ENCODE measurements around the gene TMEM128.
"Not testable (repeated sequence)": the region's sequence is repeated elsewhere in the genome, so short reads cannot be mapped to it uniquely, and the experiment has no call there.

Gene TMEM128

DNA sequence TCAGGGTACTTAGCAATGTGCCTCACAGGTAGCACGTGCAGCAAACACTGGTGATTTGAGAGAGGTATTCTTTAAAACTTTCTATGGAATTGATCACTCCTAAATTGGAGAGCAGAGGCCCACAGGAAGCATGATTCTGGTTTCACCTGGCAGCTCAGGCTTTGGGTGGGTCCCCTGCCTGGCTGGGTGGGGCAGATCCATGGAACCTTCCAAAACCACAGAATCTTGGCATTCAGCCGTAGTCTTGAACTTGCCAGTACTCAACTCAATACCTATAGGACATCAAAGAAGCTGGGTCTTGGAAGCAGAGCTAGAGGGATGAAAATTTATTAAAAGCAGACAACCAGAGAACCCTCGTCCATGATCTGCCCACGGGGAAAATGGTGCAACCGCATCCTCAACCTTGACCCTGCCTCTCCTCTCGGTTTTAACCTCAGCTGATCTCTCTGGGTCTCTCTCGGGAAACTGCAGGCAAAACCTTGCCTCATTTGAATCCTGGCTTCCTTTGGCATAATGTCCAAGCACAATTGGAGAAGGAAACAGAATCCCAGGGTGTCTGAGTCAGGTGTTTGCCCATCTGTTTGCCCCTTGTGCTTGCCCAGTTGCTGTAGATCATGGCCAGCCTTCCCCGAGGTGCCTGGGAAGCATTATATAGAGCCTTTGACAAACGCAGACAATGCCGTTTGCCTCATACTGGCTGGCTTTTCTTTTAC, 44.2 kb downstream of the TMEM128 start:
- no peaks in the 10 kb centered on the region for H3K27me3 ChIP-seq (replicated peaks; ENCODE audit: control insufficient read depth, insufficient read depth, low read length, poor library complexity, severe bottlenecking)
- DNase-seq: no peak
- H3K36me3 ChIP-seq (ENCODE audit: control insufficient read depth, insufficient read depth, low read length): no peaks in the 10 kb centered on the region
- H3K4me3 ChIP-seq (ENCODE audit: insufficient read depth, low read depth, low read length, poor library complexity, severe bottlenecking): no peak overlapping the region
- no peak overlapping the region for H3K27ac ChIP-seq (ENCODE audit: insufficient read depth, low read length, poor library complexity, severe bottlenecking)
- no peaks in the 10 kb centered on the region for H3K9me3 ChIP-seq (ENCODE audit: control insufficient read depth, low read length)
- H3K4me1 ChIP-seq (ENCODE audit: control insufficient read depth, insufficient read depth, low read length, poor library complexity, severe bottlenecking): no peaks in the 10 kb centered on the region

DNA sequence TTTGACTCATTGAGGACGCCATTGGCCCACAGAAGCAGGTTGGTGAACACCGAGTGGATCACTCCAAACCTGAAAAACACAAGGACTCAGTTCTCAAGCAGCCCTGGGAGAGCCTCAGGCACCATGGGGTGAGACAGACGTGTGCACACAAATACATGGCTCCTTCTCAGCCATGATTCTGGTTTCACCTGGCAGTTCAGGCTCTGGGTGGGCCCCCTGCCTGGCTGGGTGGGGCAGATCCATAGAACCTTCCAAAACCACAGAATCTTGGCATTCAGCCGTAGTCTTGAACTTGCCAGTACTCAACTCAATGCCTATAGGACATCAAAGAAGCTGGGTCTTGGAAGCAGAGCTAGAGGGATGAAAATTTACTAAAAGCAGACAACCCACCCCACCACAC, 45.5 kb downstream of the TMEM128 start:
- Histone ChIP-seq H3K9me3 (ENCODE audit: control insufficient read depth, low read length) (no peaks in the 10 kb centered on the region), H3K4me3 (ENCODE audit: insufficient read depth, low read depth, low read length, poor library complexity, severe bottlenecking) (no peak overlapping the region), H3K36me3 (ENCODE audit: control insufficient read depth, insufficient read depth, low read length) (no peaks in the 10 kb centered on the region), H3K27ac (ENCODE audit: insufficient read depth, low read length, poor library complexity, severe bottlenecking) (no peak overlapping the region), H3K4me1 (ENCODE audit: control insufficient read depth, insufficient read depth, low read length, poor library complexity, severe bottlenecking) (no peaks in the 10 kb centered on the region), H3K27me3 (replicated peaks; ENCODE audit: control insufficient read depth, insufficient read depth, low read length, poor library complexity, severe bottlenecking) (no peaks in the 10 kb centered on the region)
- DNase-seq: no peak

DNA sequence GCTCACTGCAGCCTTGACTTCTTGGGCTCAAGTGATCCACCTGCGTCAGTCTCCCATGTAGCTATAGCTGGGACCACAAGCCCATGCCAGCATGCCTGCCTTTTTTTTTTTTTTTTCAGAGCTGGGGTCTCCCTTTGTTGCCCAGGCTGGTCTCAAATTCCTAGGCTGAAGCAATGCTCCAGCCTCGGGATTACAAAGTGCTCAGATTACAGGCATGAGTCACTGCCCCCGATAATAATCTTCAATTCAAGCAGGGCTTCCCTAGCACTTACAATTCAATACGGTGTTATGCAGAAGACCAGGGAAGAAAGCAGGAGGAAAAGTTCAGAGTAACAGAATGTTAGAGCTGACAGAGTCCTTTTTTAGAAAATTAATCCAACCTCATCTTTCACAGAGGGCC, 47.4 kb downstream of the TMEM128 start:
- no peak overlapping the region for H3K4me3 ChIP-seq (ENCODE audit: insufficient read depth, low read depth, low read length, poor library complexity, severe bottlenecking)
- no peaks in the 10 kb centered on the region for H3K36me3 ChIP-seq (ENCODE audit: control insufficient read depth, insufficient read depth, low read length)
- no peaks in the 10 kb centered on the region for H3K27me3 ChIP-seq (replicated peaks; ENCODE audit: control insufficient read depth, insufficient read depth, low read length, poor library complexity, severe bottlenecking)
- no peak overlapping the region for H3K27ac ChIP-seq (ENCODE audit: insufficient read depth, low read length, poor library complexity, severe bottlenecking)
- no peaks in the 10 kb centered on the region for H3K9me3 ChIP-seq (ENCODE audit: control insufficient read depth, low read length)
- no peak for DNase-seq
- H3K4me1 ChIP-seq (ENCODE audit: control insufficient read depth, insufficient read depth, low read length, poor library complexity, severe bottlenecking): no peaks in the 10 kb centered on the region

DNA sequence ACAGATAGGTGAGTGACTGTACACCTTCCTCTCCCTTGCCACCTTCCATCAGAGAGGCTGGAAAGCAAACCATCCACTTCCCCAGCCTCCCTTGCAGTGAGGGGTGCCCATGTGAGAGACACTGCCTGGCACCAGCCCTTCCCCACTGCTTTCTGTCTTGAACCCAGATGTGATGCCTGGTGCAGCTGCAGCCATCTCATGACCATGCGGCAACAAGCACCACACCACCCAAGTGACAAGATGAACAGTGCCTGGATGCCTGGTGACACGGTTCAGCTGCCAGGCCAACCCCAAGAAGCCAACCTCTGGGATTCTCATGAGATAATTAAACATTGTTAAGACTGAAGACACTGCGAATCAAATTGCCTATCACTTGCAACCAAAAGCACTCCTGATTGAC, 52.7 kb downstream of the TMEM128 start:
- no peaks in the 10 kb centered on the region for H3K4me1 ChIP-seq (ENCODE audit: control insufficient read depth, insufficient read depth, low read length, poor library complexity, severe bottlenecking)
- H3K27ac ChIP-seq (ENCODE audit: insufficient read depth, low read length, poor library complexity, severe bottlenecking): no peak overlapping the region
- no peak for DNase-seq
- no peaks in the 10 kb centered on the region for H3K36me3 ChIP-seq (ENCODE audit: control insufficient read depth, insufficient read depth, low read length)
- no peaks in the 10 kb centered on the region for H3K27me3 ChIP-seq (replicated peaks; ENCODE audit: control insufficient read depth, insufficient read depth, low read length, poor library complexity, severe bottlenecking)
- H3K9me3 ChIP-seq (ENCODE audit: control insufficient read depth, low read length): no peaks in the 10 kb centered on the region
- no peak overlapping the region for H3K4me3 ChIP-seq (ENCODE audit: insufficient read depth, low read depth, low read length, poor library complexity, severe bottlenecking)

DNA sequence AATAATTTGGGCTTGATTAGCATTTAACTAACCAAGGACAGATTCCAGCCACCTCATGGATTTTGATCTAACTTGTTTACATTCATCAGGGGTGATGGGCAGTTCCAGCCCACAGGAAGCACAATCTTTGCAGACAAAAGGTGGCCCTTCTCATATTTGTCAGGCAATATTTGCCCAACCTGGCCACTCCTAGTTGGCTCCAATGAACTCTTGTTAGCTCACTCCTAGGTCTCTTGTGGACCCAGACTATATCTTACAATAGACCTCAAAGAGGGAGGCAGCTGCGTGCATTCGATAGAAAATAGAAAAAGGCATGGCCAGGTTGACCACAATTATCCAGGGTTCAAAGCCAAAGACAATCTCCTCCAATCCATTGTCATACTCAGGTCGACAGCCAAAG, 59.5 kb downstream of the TMEM128 start:
- not testable (repeated sequence) for DNase-seq; H3K9me3 ChIP-seq (ENCODE audit: control insufficient read depth, low read length); H3K4me3 ChIP-seq (ENCODE audit: insufficient read depth, low read depth, low read length, poor library complexity, severe bottlenecking); H3K36me3 ChIP-seq (ENCODE audit: control insufficient read depth, insufficient read depth, low read length); H3K4me1 ChIP-seq (ENCODE audit: control insufficient read depth, insufficient read depth, low read length, poor library complexity, severe bottlenecking); H3K27me3 ChIP-seq (replicated peaks; ENCODE audit: control insufficient read depth, insufficient read depth, low read length, poor library complexity, severe bottlenecking); H3K27ac ChIP-seq (ENCODE audit: insufficient read depth, low read length, poor library complexity, severe bottlenecking)

Measured in effector memory CD4-positive, alpha-beta T cell (primary cell).